ENCODE data around the gene COQ5. TPM values are rescaled to one million over a fixed set of nuclear protein-coding genes. Genes with fewer than 3 reads are reported as not detected.
"Not testable (repeated sequence)": the region's sequence is repeated elsewhere in the genome, so short reads cannot be mapped to it uniquely, and the experiment has no call there.

Gene COQ5
- total RNA-seq, 4 donors from 2014 or later = 17.9 to 33.3 (median 32.8) TPM

DNA sequence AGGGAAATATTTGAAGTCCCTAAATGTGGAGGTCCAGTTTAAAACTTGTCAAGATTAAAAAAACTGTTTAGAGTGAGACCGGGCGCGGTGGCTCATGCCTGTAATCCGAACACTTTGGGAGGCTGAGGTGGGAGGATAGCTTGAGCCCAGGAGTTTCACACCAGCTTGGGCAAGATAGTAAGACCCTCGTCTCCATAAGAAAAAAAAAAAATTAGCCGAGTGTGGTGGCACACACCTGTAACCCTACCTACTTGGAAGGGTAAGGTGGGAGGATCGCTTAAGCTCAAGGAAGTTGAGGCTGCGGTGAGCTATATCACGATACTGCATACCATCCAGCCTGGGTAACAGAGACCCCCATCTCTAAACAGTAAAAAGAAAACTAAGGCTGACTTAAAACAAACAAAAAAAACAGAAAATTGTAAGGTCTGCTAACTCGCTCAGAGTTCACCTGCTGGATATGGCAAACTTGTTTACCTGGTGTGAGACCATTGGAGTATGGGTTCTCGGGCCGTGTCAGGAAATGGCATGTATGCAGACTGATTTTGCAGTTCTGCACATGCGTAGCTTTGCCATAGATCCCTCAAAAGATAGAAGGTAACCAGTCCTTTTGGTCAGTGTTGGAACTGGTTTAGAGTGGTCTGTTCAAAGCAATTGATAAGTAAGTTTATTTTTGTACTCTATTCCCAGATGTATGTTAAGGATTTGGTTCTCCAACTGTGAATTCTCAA is 7.3 kb upstream of the COQ5 start:
- peak overlapping the region in 2 of 3 donors; percentile 99 for H3K4me3 ChIP-seq (replicated peaks in 1 of 3)
- no peak for DNase-seq
- TF ChIP-seq CTCF (IDR thresholded peaks at IDR 0.05) (no peak), POLR2A (IDR thresholded peaks at IDR 0.05) (no peak)
- H3K9me3 ChIP-seq = no peaks in the 10 kb centered on the region
- intact Hi-C loops (cut with DNase I) = no loop called here
- H3K36me3 ChIP-seq = no peaks in the 10 kb centered on the region
- H3K4me1 ChIP-seq = peaks cover 41 to 50% of the 10 kb centered on the region in 2 donors
- H3K27me3 ChIP-seq = no peaks in the 10 kb centered on the region
- WGBS, 2 donors = 47 to 52% methylated on average over 13 of the region's 13 CpGs
- peak overlapping the region; percentile 21 to 92 (median 90) for H3K27ac ChIP-seq

DNA sequence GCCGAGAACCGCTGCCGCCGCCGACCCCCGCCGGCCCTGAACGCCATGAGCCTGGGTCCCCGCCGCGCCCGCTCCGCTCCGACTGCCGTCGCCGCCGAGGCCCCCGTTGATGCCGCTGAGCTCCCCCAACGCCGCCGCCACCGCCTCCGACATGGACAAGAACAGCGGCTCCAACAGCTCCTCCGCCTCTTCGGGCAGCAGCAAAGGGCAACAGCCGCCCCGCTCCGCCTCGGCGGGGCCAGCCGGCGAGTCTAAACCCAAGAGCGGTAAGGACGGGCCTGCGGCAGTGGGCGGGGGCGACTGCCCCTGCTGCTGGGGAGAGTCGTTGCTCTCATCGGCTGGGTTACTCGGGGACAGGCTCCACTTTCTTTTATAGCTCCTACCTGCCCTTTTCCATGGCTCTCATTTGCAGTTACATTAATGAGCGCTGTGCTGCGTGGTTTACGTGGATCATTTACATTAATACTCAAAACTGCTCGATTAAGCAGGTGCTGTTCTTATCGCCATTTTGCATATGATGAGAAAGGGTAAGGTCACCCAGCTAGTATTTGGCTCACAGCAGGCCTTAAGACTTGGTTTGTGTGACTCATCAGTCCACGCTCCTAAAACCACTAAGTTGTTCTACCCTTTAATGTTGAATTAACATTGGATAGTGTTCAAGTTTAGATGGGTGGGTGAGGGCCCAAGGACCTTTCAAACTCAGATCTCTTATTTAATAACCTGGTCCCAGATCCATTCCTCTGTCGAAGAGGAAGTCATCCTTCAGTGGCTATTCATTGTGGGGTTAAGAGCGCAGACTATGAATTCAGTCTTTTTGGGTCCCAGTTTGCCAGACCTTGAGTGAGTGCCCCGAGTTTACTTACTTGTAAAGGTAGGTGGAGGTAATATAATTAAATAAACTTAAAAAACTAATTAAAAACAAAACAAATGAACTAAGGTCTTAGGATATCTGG is 6.0 kb upstream of the COQ5 start:
- peaks cover 41 to 47% of the 10 kb centered on the region in 2 donors for H3K4me1 ChIP-seq

GRCh38 chr12:120534203-120534702 is 5.3 kb upstream of the COQ5 start, which contains the start of gene RNF10:
RNF10 (plus strand) TSS chr12:120534356; CDS start chr12:120534812, 456 bp downstream.
- H3K4me3 ChIP-seq (replicated peaks in 1 of 3) = peak within 1 kb of the TSS; percentile 96 to 99 (median 99)
- H3K36me3 ChIP-seq = no peaks in the 10 kb centered on the region
- H3K4me1 ChIP-seq = peaks cover 35 to 43% of the 10 kb centered on the region in 2 donors
- no peaks in the 10 kb centered on the region for H3K9me3 ChIP-seq
- intact Hi-C loops (cut with DNase I) = loop anchor here (5.0 kb wide), 1 partner anchor 37 kb away; the partner anchor contains the start of gene DYNLL1
- DNase-seq = peak; percentile 68 to 70
- H3K27ac ChIP-seq = peak within 1 kb of the TSS; percentile 90 to 94 (median 92)
- no peaks in the 10 kb centered on the region for H3K27me3 ChIP-seq
- no peak for TF ChIP-seq CTCF (IDR thresholded peaks at IDR 0.05)
- peak; percentile 88 to 95 for TF ChIP-seq POLR2A (IDR thresholded peaks at IDR 0.05)
- 0% methylated on average over 19 to 32 of the region's 43 CpGs for WGBS, 2 donors

More for the DNA sequence above, 6.0 kb upstream of the COQ5 start:
- no peaks in the 10 kb centered on the region for H3K27me3 ChIP-seq
- peak overlapping the region; percentile 96 to 99 (median 99) for H3K4me3 ChIP-seq (replicated peaks in 1 of 3)
- no peaks in the 10 kb centered on the region for H3K9me3 ChIP-seq
- H3K27ac ChIP-seq = peak overlapping the region; percentile 90 to 94 (median 92)
- TF ChIP-seq CTCF (IDR thresholded peaks at IDR 0.05) = no peak
- no peak for TF ChIP-seq POLR2A (IDR thresholded peaks at IDR 0.05)
- no peaks in the 10 kb centered on the region for H3K36me3 ChIP-seq
- DNase-seq = peak; percentile 39 to 44
- intact Hi-C loops (cut with DNase I) = loop anchor here (5.0 kb wide), 1 partner anchor 38 kb away; the partner anchor contains the start of gene DYNLL1
- 1 to 2% methylated on average over 36 to 43 of the region's 52 CpGs for WGBS, 2 donors

DNA sequence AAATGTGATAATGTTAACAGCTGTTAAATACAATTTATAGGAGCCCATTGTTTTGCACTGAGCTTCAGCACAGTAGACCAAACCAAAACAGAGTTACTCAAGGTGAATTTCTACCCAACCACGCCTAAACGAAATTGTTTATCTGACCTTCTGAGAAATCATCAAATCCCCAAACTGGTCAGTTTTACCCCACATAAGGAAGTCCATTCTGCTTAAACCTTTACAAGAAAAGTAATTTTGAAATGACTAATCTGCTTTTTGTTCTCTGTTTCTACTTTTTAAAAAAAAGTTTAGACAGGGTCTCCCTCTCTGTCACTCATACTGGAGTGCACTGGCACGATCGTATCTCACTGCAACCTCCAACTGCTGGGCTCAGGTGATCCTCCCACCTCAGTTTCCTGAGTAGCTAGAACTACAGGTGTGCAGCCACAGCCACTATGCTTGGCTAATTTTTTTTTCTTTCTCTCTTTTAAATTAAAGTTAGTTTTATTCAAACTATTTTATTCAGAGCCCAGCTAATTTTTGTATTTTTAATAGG is 3.8 kb upstream of the COQ5 start:
- no peak for TF ChIP-seq CTCF (IDR thresholded peaks at IDR 0.05)

GRCh38 chr12:120530418-120530761 is 1.4 kb upstream of the COQ5 start:
- not testable (repeated sequence) for H3K27me3 ChIP-seq; H3K36me3 ChIP-seq; DNase-seq; H3K4me3 ChIP-seq (replicated peaks in 1 of 3); H3K9me3 ChIP-seq
- intact Hi-C loops (cut with DNase I) = loop anchor here (5.0 kb wide), 1 partner anchor 33 kb away; the partner anchor contains the start of gene DYNLL1
- peaks cover 4 to 11% of the 10 kb centered on the region in 2 donors for H3K4me1 ChIP-seq
- H3K27ac ChIP-seq = peak overlapping the region in 1 of 3 donors; percentile 91

More for the DNA sequence above, 3.8 kb upstream of the COQ5 start:
- Histone ChIP-seq H3K9me3 (no peaks in the 10 kb centered on the region), H3K27ac (no peak overlapping the region), H3K4me1 (peaks cover 26 to 32% of the 10 kb centered on the region in 2 donors), H3K36me3 (no peaks in the 10 kb centered on the region), H3K27me3 (no peaks in the 10 kb centered on the region), H3K4me3 (replicated peaks in 1 of 3) (no peak overlapping the region)
- intact Hi-C loops (cut with DNase I) = loop anchor here (5.0 kb wide), 1 partner anchor 35 kb away; the partner anchor contains the start of gene DYNLL1
- DNase-seq = no peak
- 78 to 80% methylated on average over 4 of the region's 4 CpGs for WGBS, 2 donors
